GM20000 (cell line): ENCODE results near the gene LUZP2.

Experiments
- DNase-seq: peaks from one replicate; pipeline ENCODE4 v3.0.0; 2012; ENCODE audit warnings: low spot score
- CTCF ChIP-seq: IDR thresholded peaks from 2 replicates; pipeline ENCODE4 v1.5.1; 2012; ENCODE audit warnings: mild to moderate bottlenecking, control low read depth; ENCODE audit errors: extremely low read depth, missing control alignments

The LUZP2 gene

GRCh38 chr11:24624432-24624831 lies 127.6 kb downstream of the LUZP2 start:
- TF ChIP-seq CTCF: no peak

GRCh38 chr11:24625975-24626374 lies 129.1 kb downstream of the LUZP2 start:
- DNase-seq: no peak
- TF ChIP-seq CTCF: no peak

More at GRCh38 chr11:24624432-24624831, 127.6 kb downstream of the LUZP2 start:
- no peak for DNase-seq

GRCh38 chr11:24628224-24628776 lies 131.4 kb downstream of the LUZP2 start:
- no peak for TF ChIP-seq CTCF
- DNase-seq: no peak

- TF ChIP-seq CTCF: no peak
- no peak for DNase-seq
Observed at GRCh38 chr11:24634606-24635160, 137.8 kb downstream of the LUZP2 start.

- no peak for TF ChIP-seq CTCF
- DNase-seq: no peak
Observed at GRCh38 chr11:24635588-24636290, 138.9 kb downstream of the LUZP2 start.

GRCh38 chr11:24636291-24636629 lies 139.4 kb downstream of the LUZP2 start:
- no peak for TF ChIP-seq CTCF
- no peak for DNase-seq

GRCh38 chr11:24637520-24637919 lies 140.7 kb downstream of the LUZP2 start:
- no peak for DNase-seq
- TF ChIP-seq CTCF: no peak
